ENCODE measurements around the gene RYR2.
"Not testable (repeated sequence)": the region's sequence is repeated elsewhere in the genome, so short reads cannot be mapped to it uniquely, and the experiment has no call there.

The RYR2 gene

DNA sequence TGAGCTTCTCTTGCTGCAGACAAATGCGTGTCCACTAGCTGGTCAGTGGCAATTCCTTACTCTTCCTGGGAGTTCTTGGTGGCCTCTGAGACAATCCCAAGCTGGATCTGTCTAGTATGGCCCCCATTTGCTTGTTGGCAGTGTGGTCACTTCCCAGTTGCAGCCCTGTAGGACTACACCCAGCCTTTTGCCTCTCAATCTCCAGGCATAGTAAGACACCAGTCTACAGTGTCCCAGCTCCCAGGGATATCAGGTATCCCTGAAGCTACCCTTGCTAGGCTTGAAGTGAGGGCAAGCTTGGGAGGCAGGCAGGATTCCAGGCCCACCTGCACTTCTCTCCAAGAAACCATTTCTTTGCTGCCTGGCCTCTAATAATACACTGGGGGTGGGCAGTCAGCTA is 316.6 kb downstream of the RYR2 start:
- no peak overlapping the region for H2AFZ ChIP-seq
- H3K9ac ChIP-seq, result no peak overlapping the region
- H3K4me2 ChIP-seq (ENCODE audit: low read length), result no peak overlapping the region
- H3K4me1 ChIP-seq, result no peaks in the 10 kb centered on the region
- no peaks in the 10 kb centered on the region for H3K27me3 ChIP-seq (ENCODE audit: control insufficient read depth, insufficient read depth, low read length)
- no peaks in the 10 kb centered on the region for H3K36me3 ChIP-seq (ENCODE audit: control insufficient read depth, insufficient read depth, low read length)
- H3K4me3 ChIP-seq (ENCODE audit: low read depth, low read length), result no peak overlapping the region
- TF ChIP-seq, protein P1, sequence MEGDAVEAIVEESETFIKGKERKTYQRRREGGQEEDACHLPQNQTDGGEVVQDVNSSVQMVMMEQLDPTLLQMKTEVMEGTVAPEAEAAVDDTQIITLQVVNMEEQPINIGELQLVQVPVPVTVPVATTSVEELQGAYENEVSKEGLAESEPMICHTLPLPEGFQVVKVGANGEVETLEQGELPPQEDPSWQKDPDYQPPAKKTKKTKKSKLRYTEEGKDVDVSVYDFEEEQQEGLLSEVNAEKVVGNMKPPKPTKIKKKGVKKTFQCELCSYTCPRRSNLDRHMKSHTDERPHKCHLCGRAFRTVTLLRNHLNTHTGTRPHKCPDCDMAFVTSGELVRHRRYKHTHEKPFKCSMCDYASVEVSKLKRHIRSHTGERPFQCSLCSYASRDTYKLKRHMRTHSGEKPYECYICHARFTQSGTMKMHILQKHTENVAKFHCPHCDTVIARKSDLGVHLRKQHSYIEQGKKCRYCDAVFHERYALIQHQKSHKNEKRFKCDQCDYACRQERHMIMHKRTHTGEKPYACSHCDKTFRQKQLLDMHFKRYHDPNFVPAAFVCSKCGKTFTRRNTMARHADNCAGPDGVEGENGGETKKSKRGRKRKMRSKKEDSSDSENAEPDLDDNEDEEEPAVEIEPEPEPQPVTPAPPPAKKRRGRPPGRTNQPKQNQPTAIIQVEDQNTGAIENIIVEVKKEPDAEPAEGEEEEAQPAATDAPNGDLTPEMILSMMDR (IDR thresholded peaks at IDR 0.05), result no peak
- no peaks in the 10 kb centered on the region for H3K79me2 ChIP-seq
- no peaks in the 10 kb centered on the region for H3K9me3 ChIP-seq (ENCODE audit: control insufficient read depth, low read length)
- no peak overlapping the region for H3K27ac ChIP-seq

DNA sequence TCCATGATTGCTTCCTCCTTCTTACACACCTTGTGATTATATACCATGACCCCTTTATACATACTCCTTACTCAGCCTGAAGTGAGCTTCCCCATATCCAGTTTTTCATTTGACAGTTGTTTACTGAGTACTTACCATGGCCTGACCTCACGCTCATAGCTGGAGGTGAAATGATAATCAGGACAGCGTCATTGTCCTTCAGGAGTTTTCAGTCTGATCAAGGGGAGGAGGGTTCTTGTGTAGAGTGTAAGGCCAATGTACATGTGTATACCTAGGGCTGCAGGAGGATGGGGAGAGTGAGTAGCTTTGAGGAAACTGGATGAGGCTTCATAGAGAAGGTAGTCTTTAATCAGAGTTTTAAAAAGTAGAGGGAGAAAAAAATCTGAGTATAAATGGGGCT is 325.8 kb downstream of the RYR2 start:
- Histone ChIP-seq H3K4me2 (ENCODE audit: low read length) (no peak overlapping the region), H3K27me3 (ENCODE audit: control insufficient read depth, insufficient read depth, low read length) (no peaks in the 10 kb centered on the region), H3K9me3 (ENCODE audit: control insufficient read depth, low read length) (no peaks in the 10 kb centered on the region), H3K4me3 (ENCODE audit: low read depth, low read length) (no peak overlapping the region), H3K79me2 (no peaks in the 10 kb centered on the region), H3K27ac (no peak overlapping the region), H2AFZ (no peak overlapping the region), H3K4me1 (no peaks in the 10 kb centered on the region), H3K36me3 (ENCODE audit: control insufficient read depth, insufficient read depth, low read length) (no peaks in the 10 kb centered on the region), H3K9ac (no peak overlapping the region)
- TF ChIP-seq, protein P1 (IDR thresholded peaks at IDR 0.05), result no peak

DNA sequence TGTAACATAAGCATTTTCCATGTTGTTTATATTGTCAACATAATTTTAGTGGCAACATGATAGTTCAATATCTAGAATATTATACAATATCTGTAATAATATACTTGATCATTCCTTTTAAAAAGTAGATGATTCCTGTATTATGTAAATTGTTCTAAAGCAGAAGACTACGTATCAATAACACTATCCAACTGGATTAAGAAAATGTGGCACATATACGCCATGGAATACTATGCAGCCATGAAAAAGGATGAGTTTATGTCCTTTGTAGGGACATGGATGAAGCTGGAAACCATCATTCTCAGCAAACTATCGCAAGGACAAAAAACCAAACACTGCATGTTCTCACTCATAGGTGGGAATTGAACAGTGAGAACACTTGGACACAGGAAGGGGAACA is 329.5 kb downstream of the RYR2 start:
- H3K4me2 ChIP-seq (ENCODE audit: low read length); H3K27ac ChIP-seq; H3K36me3 ChIP-seq (ENCODE audit: control insufficient read depth, insufficient read depth, low read length): not testable (repeated sequence)

DNA sequence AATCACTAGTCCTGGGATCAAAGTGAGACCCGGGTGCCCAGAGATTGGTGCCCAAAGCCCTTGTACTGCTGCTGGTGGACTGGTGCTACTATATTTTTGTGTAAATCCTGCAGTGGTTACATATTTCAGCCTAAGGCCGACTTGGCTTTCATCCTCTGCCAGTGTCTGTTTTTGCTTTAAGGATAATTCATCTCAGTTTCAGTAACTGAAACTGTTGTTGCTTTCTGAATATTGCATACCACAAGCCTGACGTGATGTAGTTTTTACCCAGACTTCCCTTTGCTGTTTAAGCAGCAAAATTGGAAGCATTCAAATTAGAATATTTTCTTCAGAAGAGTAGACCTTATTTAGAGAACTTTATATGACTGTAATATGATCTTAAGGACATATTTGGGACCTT is 341.8 kb downstream of the RYR2 start:
- no peaks in the 10 kb centered on the region for H3K27me3 ChIP-seq (ENCODE audit: control insufficient read depth, insufficient read depth, low read length)
- TF ChIP-seq, protein P1 (IDR thresholded peaks at IDR 0.05), result no peak
- H2AFZ ChIP-seq, result no peak overlapping the region
- H3K9ac ChIP-seq, result no peak overlapping the region
- H3K36me3 ChIP-seq (ENCODE audit: control insufficient read depth, insufficient read depth, low read length), result no peaks in the 10 kb centered on the region
- no peak overlapping the region for H3K4me2 ChIP-seq (ENCODE audit: low read length)
- no peak overlapping the region for H3K4me3 ChIP-seq (ENCODE audit: low read depth, low read length)
- no peaks in the 10 kb centered on the region for H3K79me2 ChIP-seq
- H3K9me3 ChIP-seq (ENCODE audit: control insufficient read depth, low read length), result no peaks in the 10 kb centered on the region
- H3K4me1 ChIP-seq, result no peaks in the 10 kb centered on the region
- H3K27ac ChIP-seq, result no peak overlapping the region

More for the DNA sequence above, 329.5 kb downstream of the RYR2 start:
- H3K4me3 ChIP-seq (ENCODE audit: low read depth, low read length); H3K4me1 ChIP-seq; H3K79me2 ChIP-seq; H3K27me3 ChIP-seq (ENCODE audit: control insufficient read depth, insufficient read depth, low read length); H3K9me3 ChIP-seq (ENCODE audit: control insufficient read depth, low read length); H3K9ac ChIP-seq; H2AFZ ChIP-seq: not testable (repeated sequence)

DNA sequence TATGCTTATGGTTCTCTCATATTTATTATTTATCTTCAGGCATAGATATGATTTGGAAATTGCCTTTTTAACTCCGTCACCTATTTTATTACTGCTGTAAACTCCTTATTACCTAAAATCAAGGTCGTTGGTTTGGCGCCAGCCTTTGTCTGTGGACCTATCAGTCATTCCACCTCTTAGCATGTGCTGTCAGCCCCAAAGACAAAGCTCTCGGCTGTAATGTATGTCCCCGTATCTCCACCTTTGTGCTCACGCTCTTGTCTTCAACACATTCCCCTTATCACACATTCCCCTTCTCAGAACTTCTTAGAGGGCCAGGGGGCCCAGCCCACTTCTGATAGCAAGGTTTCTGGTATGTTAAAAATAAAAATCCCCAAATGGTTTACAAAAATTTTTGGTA is 342.2 kb downstream of the RYR2 start:
- Histone ChIP-seq H2AFZ (no peak overlapping the region), H3K4me1 (no peaks in the 10 kb centered on the region), H3K4me2 (ENCODE audit: low read length) (no peak overlapping the region), H3K27ac (no peak overlapping the region), H3K27me3 (ENCODE audit: control insufficient read depth, insufficient read depth, low read length) (no peaks in the 10 kb centered on the region), H3K9me3 (ENCODE audit: control insufficient read depth, low read length) (no peaks in the 10 kb centered on the region), H3K36me3 (ENCODE audit: control insufficient read depth, insufficient read depth, low read length) (no peaks in the 10 kb centered on the region), H3K4me3 (ENCODE audit: low read depth, low read length) (no peak overlapping the region), H3K79me2 (no peaks in the 10 kb centered on the region), H3K9ac (no peak overlapping the region)
- TF ChIP-seq, protein P1 (IDR thresholded peaks at IDR 0.05), result no peak
